ENCODE measurements around the gene TNFRSF8.
A peak's percentile ranks its signal among the peaks of the same experiment; 100 is the strongest.
"Not testable (repeated sequence)": the region's sequence is repeated elsewhere in the genome, so short reads cannot be mapped to it uniquely, and the experiment has no call there.

Gene TNFRSF8

DNA sequence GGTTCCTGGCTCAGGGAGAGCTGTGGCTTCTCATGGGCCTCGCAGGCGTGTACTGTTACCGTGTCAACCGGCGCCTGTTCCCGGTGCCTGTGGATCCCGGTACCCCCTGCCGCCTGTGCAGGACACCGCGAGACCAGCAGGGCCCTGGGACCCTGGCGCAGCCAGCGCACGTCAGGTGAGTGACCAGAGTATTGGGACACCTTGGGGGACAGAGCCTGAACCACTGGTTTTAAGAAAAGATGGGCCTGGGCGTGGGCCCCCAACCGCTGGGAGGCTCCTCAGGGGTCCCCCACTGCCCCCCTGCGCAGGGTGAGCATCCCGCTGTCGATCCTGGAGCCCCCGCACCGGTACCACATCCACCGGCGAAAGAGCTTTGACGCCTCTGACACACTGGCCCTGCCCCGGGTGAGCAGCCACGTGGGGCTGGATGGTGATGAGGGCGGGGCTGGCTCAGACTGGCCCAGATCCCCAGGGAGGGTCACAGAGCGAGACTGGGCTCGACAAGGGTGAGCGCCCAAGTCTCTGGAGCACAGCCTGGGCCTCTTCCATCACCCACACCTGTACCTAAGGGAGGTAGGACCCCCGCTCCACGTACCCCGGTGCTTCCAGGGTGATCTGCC, 33.3 kb upstream of the TNFRSF8 start:
- ChIA-PET CTCF (no interaction called here), POLR2A (ENCODE audit: low non-redundant PET) (no interaction called here)
- H3K27ac ChIP-seq = no peak overlapping the region
- no peak for DNase-seq (ENCODE audit: low spot score)
- TF ChIP-seq, protein P1, sequence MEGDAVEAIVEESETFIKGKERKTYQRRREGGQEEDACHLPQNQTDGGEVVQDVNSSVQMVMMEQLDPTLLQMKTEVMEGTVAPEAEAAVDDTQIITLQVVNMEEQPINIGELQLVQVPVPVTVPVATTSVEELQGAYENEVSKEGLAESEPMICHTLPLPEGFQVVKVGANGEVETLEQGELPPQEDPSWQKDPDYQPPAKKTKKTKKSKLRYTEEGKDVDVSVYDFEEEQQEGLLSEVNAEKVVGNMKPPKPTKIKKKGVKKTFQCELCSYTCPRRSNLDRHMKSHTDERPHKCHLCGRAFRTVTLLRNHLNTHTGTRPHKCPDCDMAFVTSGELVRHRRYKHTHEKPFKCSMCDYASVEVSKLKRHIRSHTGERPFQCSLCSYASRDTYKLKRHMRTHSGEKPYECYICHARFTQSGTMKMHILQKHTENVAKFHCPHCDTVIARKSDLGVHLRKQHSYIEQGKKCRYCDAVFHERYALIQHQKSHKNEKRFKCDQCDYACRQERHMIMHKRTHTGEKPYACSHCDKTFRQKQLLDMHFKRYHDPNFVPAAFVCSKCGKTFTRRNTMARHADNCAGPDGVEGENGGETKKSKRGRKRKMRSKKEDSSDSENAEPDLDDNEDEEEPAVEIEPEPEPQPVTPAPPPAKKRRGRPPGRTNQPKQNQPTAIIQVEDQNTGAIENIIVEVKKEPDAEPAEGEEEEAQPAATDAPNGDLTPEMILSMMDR (conservative IDR thresholded peaks at IDR 0.05; ENCODE audit: low read depth) = no peak

DNA sequence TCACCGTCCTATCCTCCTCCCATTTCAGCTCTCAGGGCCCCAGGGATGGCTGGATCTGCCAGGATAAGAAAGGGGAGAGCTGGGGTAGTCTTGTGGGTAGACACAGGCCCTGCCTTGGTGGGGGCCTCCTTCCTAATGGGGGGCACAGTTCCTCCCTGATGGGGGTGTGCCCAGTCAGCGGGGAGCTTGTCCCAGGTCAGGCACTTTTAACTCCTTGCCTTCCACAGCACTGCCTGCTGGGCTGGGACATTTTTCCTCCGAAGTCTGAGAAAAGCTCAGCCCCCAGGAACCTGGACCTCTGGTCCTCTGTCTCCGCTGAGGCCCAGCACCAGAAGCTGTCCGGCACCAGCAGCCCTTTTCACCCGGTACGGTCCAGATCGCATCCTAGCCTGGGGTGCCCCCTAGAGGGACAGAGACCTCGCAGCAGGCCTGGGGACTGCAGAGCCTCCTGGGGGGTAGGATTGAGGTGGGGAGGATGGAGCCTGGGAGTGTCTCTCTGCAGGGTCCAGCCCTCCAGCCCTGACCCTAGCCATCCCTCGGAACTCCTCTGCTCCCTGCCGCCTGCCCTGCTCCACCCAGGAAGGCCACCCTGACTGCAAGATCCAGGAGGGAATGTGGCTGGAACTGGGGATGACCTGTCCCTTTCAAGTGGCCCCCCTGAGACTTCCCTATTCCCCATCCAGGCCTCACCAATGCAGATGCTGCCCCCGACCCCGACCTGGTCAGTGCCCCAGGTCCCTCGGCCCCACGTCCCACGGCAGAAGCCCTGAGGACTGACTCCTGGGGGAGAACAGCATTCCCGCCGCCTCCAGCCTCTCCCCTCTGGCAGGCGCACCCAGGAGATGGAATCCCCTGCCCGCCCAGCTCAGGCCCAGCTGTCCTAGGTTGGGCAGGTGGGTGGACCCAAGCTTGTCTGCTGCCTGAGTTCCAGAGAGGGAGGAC, 31.8 kb upstream of the TNFRSF8 start:
- TF ChIP-seq, protein P1 (conservative IDR thresholded peaks at IDR 0.05; ENCODE audit: low read depth) = peak; percentile 55
- POLR2A ChIA-PET (ENCODE audit: low non-redundant PET) = no interaction called here
- CTCF ChIA-PET = interaction anchor here (0.5 to 1.4 kb wide), 3 partner anchors 27 to 70 kb away, joined by 3 to 9 read pairs (median 4); no protein-coding TSS in a partner anchor
- peak; percentile 40 for DNase-seq (ENCODE audit: low spot score)
- no peak overlapping the region for H3K27ac ChIP-seq

DNA sequence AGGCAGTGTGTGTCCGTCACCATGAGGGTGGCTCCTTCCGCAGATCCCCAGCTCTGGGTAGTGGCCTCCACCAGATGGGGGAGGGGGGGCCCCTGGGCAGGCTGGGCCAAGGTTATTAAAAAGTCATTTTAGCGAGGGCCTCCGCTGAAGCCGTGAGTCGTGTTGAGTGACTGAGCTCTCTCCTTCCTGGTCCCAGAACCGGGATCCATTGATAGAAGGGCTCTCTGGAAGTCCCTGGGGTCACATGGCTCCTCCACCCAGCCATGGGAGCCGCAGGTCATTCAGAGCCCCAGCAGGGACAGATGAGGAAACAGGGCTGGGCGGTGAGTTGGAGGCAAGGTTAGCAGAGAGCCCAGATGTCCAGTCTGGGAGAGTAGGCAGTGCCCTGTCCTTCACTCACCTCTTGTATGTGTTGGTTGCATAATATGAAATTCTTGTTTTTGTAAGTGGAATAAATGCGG, 30.9 kb upstream of the TNFRSF8 start:
- no peak overlapping the region for H3K27ac ChIP-seq
- ChIA-PET CTCF (no interaction called here), POLR2A (ENCODE audit: low non-redundant PET) (no interaction called here)
- DNase-seq (ENCODE audit: low spot score) = no peak
- TF ChIP-seq, protein P1 (conservative IDR thresholded peaks at IDR 0.05; ENCODE audit: low read depth) = no peak

DNA sequence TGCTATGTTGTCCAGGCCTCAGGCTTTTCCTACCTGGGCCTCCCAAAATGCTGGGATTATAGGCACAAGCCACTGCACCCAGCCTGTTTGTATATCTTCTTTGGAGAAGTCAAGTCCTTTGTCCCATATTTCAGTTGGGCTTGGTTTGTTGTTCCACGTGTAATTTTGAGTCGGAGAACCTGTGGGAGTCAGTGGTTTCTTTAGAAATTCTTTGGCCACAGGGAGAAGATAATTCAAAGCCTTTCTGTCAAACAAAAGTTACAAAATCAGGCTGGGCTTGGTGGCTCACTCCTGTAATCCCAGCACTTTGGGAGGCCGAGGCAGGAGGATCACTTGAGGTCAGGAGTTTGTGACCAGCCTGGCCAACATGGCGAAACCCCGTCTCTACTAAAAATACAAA, 29.7 kb upstream of the TNFRSF8 start:
- POLR2A ChIA-PET (ENCODE audit: low non-redundant PET) = not testable (repeated sequence)

DNA sequence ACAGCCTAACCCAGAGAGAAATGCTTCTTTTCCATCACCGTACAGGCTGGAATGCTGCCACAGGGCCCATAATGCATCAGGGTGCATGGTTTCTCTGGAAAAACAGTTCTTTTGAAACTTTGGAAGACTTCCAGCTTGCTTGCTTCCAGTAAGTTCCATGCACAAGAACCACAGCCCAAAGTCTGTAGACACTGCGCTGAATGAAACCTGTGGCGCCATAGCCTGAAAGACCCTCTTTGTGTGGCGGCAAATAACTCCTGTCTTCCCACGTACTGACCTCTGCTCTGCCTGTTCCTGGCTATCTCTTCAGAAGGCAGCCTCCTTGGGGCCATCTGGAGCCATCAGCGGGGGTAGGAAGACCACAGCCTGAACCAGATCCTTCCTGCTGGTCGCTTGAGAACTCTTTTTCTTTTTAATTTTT, 28.7 kb upstream of the TNFRSF8 start:
- DNase-seq (ENCODE audit: low spot score) = no peak
- CTCF ChIA-PET = no interaction called here
- POLR2A ChIA-PET (ENCODE audit: low non-redundant PET) = no interaction called here
- TF ChIP-seq, protein P1 (conservative IDR thresholded peaks at IDR 0.05; ENCODE audit: low read depth) = no peak
- H3K27ac ChIP-seq = no peak overlapping the region

More for the DNA sequence above, 29.7 kb upstream of the TNFRSF8 start:
- H3K27ac ChIP-seq; DNase-seq (ENCODE audit: low spot score); CTCF ChIA-PET: not testable (repeated sequence)

DNA sequence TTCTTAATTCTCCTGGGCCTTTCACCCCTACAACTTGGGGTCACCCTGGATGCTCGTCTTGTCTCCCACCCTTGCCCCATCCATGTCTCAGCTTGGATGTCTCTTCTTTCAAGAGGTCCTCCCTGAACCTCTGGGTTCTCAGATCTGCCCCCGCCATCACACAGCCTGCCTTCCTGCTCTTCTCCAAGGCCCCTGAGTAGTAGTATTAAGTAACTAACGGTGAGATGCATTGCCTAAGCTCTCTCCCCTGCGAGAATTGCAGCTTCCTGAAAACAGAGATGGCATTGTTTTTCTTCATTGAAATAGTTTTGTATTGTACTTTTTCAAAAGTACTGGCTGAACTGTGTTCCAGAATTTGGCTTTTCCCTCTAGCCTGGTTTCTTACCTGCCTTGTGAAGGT, 27.8 kb upstream of the TNFRSF8 start:
- no peak for DNase-seq (ENCODE audit: low spot score)
- ChIA-PET POLR2A (ENCODE audit: low non-redundant PET) (no interaction called here), CTCF (no interaction called here)
- TF ChIP-seq, protein P1 (conservative IDR thresholded peaks at IDR 0.05; ENCODE audit: low read depth) = no peak
- no peak overlapping the region for H3K27ac ChIP-seq

All from RWPE1 (cell line).